Type B pancreatic cell (in vitro differentiated cells): ENCODE data around the gene CACTIN. TPM values are rescaled to one million over a fixed set of nuclear protein-coding genes. Genes with fewer than 3 reads are reported as not detected.

Experiments
- DNase-seq: peaks from one replicate; pipeline ENCODE4 v3.0.0; 2021; ENCODE audit warnings: mixed read lengths; ENCODE audit not compliant: unreplicated experiment; ENCODE audit errors: extremely low spot score
- H3K27ac Mint-ChIP-seq: 2 replicates; pipeline ENCODE4 v1.8.0; 2021; ENCODE audit warnings: mild to moderate bottlenecking, mixed read lengths
- H3K27me3 Mint-ChIP-seq: 2 replicates; pipeline ENCODE4 v1.8.0; 2021; ENCODE audit warnings: mixed read lengths
- H3K36me3 Mint-ChIP-seq: 2 replicates; pipeline ENCODE4 v1.8.0; 2021; ENCODE audit warnings: mixed read lengths
- H3K4me1 Mint-ChIP-seq: one replicate; pipeline ENCODE4 v1.8.0; 2021; ENCODE audit warnings: mixed read lengths; ENCODE audit not compliant: unreplicated experiment
- H3K4me3 Mint-ChIP-seq: 2 replicates; pipeline ENCODE4 v1.8.0; 2021; ENCODE audit warnings: mild to moderate bottlenecking, mixed read lengths
- H3K9me3 Mint-ChIP-seq: 2 replicates; pipeline ENCODE4 v1.8.0; 2021; ENCODE audit warnings: mixed read lengths
- total RNA-seq: library from RNA; stranded (reverse); gene quantifications from 2 replicates; pipeline ENCODE4 v1.2.1, GENCODE V29; 2021; ENCODE audit warnings: low replicate concordance
- TF ChIP-seq, protein P1 (sequence below): fragments of 200-600 bp; sonication (generic); conservative IDR thresholded peaks from 2 replicates; pipeline ENCODE4 v1.5.0; 2021; ENCODE audit warnings: antibody characterized with exemption, mild to moderate bottlenecking

Gene CACTIN
- total RNA-seq, 1 donor from 2014 or later: 32.4 TPM

- H3K4me1 Mint-ChIP-seq: peaks cover 17% of the 10 kb centered on the region
- TF ChIP-seq, protein P1, sequence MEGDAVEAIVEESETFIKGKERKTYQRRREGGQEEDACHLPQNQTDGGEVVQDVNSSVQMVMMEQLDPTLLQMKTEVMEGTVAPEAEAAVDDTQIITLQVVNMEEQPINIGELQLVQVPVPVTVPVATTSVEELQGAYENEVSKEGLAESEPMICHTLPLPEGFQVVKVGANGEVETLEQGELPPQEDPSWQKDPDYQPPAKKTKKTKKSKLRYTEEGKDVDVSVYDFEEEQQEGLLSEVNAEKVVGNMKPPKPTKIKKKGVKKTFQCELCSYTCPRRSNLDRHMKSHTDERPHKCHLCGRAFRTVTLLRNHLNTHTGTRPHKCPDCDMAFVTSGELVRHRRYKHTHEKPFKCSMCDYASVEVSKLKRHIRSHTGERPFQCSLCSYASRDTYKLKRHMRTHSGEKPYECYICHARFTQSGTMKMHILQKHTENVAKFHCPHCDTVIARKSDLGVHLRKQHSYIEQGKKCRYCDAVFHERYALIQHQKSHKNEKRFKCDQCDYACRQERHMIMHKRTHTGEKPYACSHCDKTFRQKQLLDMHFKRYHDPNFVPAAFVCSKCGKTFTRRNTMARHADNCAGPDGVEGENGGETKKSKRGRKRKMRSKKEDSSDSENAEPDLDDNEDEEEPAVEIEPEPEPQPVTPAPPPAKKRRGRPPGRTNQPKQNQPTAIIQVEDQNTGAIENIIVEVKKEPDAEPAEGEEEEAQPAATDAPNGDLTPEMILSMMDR: no peak
- H3K4me3 Mint-ChIP-seq: no peak overlapping the region
- no peak overlapping the region for H3K27ac Mint-ChIP-seq
- H3K9me3 Mint-ChIP-seq: no peaks in the 10 kb centered on the region
- no peaks in the 10 kb centered on the region for H3K36me3 Mint-ChIP-seq
- no peaks in the 10 kb centered on the region for H3K27me3 Mint-ChIP-seq
- no peak for DNase-seq
Observed at GRCh38 chr19:3664879-3665642, 38.5 kb upstream of the CACTIN start.

DNA sequence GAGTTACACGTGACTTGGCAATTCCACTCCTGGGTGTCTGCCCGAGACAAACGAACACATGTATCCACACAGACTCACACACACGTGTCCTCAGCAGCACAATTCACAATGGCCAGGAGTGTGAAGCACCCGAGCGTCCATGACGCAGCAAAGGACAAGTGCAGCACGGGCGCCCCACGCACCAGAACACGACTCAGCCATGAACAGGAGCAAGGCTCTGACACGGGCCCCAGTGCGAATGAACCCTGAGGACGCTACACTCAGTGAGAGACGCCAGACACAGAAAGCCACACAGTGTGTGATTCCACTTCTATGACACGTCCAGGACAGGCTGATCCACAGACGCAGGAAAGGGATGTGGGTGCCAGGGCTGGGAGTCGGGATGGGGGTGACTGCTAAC lies 37.2 kb upstream of the CACTIN start:
- Mint-ChIP-seq H3K4me1 (peaks cover 9% of the 10 kb centered on the region), H3K36me3 (no peaks in the 10 kb centered on the region), H3K9me3 (no peaks in the 10 kb centered on the region), H3K4me3 (no peak overlapping the region), H3K27ac (no peak overlapping the region), H3K27me3 (no peaks in the 10 kb centered on the region)
- DNase-seq: no peak
- TF ChIP-seq, protein P1: no peak

- Mint-ChIP-seq H3K4me1 (no peaks in the 10 kb centered on the region), H3K27ac (no peak overlapping the region), H3K9me3 (no peaks in the 10 kb centered on the region), H3K27me3 (no peaks in the 10 kb centered on the region), H3K4me3 (no peak overlapping the region), H3K36me3 (peaks cover 3% of the 10 kb centered on the region)
- no peak for DNase-seq
- TF ChIP-seq, protein P1: no peak
Observed at GRCh38 chr19:3661284-3662238, 35.0 kb upstream of the CACTIN start.

- H3K27me3 Mint-ChIP-seq: no peaks in the 10 kb centered on the region
- H3K4me1 Mint-ChIP-seq: no peaks in the 10 kb centered on the region
- peaks cover 3% of the 10 kb centered on the region for H3K36me3 Mint-ChIP-seq
- H3K9me3 Mint-ChIP-seq: no peaks in the 10 kb centered on the region
- no peak for DNase-seq
- TF ChIP-seq, protein P1: no peak
- H3K27ac Mint-ChIP-seq: no peak overlapping the region
- H3K4me3 Mint-ChIP-seq: no peak overlapping the region
Observed at GRCh38 chr19:3660493-3661219, 34.1 kb upstream of the CACTIN start.

DNA sequence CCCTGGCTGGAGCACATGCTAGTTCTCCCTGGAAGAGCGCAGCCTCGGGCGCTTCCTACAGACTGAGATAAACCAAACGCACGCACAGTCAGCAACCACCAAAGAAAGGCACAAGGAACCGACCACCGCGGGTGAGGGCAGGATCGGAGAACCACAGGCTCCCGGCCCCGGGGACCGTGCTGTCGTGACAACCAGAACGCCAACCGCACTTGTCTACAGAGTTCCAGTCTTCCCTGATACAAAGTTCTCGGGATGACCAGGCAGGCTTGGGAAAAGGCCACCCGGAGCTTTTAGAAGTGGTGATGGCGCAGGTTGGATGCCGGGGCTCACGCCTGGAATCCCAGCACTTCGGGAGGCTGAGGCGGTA lies 33.1 kb upstream of the CACTIN start:
- Mint-ChIP-seq H3K4me1 (no peaks in the 10 kb centered on the region), H3K4me3 (no peak overlapping the region), H3K27me3 (no peaks in the 10 kb centered on the region), H3K9me3 (no peaks in the 10 kb centered on the region), H3K27ac (no peak overlapping the region), H3K36me3 (peaks cover 3% of the 10 kb centered on the region)
- DNase-seq: no peak
- TF ChIP-seq, protein P1: no peak
